Measurements from ENCODE around the gene NR2E1. TPM values are rescaled to one million over a fixed set of nuclear protein-coding genes. Genes with fewer than 3 reads are reported as not detected.
A peak's percentile ranks its signal among the peaks of the same experiment; 100 is the strongest.

The NR2E1 gene
- total RNA-seq, 1 experiment from 2014 or later: not detected

GRCh38 chr6:108174371-108175175 is 8.8 kb downstream of the NR2E1 start:
- Histone ChIP-seq H3K14ac (ENCODE audit: insufficient read depth, low read length) (no peak overlapping the region), H2AK5ac (ENCODE audit: insufficient read length, low read length) (no peak overlapping the region), H2BK5ac (ENCODE audit: insufficient read length, low read length) (no peak overlapping the region), H2AFZ (ENCODE audit: low read length) (no peak overlapping the region), H3K27ac (ENCODE audit: insufficient read length, low read depth, low read length) (no peak overlapping the region), H4K91ac (ENCODE audit: insufficient read length, low read depth, low read length) (no peak overlapping the region), H4K8ac (replicated peaks; ENCODE audit: insufficient read length, low read depth, low read length) (no peak overlapping the region), H3K9me3 (ENCODE audit: control insufficient read depth, low read depth, low read length) (no peaks in the 10 kb centered on the region), H3K79me2 (ENCODE audit: insufficient read depth, low read length) (no peaks in the 10 kb centered on the region), H2BK12ac (ENCODE audit: insufficient read length, low read depth, low read length) (no peak overlapping the region), H3T11ph (ENCODE audit: low read length) (no peak overlapping the region), H3K4me2 (ENCODE audit: insufficient read depth, insufficient read length, low read length) (peak overlapping the region; percentile 50), H3K23me2 (ENCODE audit: insufficient read length, low read depth, low read length, poor library complexity, severe bottlenecking) (peaks cover 9% of the 10 kb centered on the region), H3K56ac (ENCODE audit: insufficient read length, low read depth, low read length) (no peak overlapping the region), H2BK20ac (ENCODE audit: low read depth, low read length, poor library complexity, severe bottlenecking) (no peak overlapping the region), H3K9ac (ENCODE audit: extremely low read depth, insufficient read length, low read length) (no peak overlapping the region), H4K5ac (ENCODE audit: insufficient read length, low read depth, low read length) (no peak overlapping the region), H3K18ac (ENCODE audit: insufficient read length, low read depth, low read length) (no peak overlapping the region), H3K27me3 (ENCODE audit: insufficient read depth, low read length) (peaks cover 81% of the 10 kb centered on the region), H2BK120ac (ENCODE audit: low read depth, low read length, poor library complexity, severe bottlenecking) (no peak overlapping the region), H3K79me1 (ENCODE audit: insufficient read depth, low read depth, low read length, poor library complexity, severe bottlenecking) (no peaks in the 10 kb centered on the region), H3K23ac (ENCODE audit: insufficient read length, low read depth, low read length) (no peak overlapping the region), H3K4ac (ENCODE audit: low read depth, low read length) (no peak overlapping the region), H4K20me1 (ENCODE audit: control insufficient read depth, insufficient read depth, insufficient read length) (no peaks in the 10 kb centered on the region), H2BK15ac (ENCODE audit: low read depth, low read length) (no peak overlapping the region), H3K4me1 (ENCODE audit: insufficient read depth, low read length) (no peaks in the 10 kb centered on the region)
- Mint-ChIP-seq H3K27ac (no peak overlapping the region), H3K4me1 (peaks cover 23 to 55% of the 10 kb centered on the region in 2 experiments), H3K9me3 (peaks cover 4 to 17% of the 10 kb centered on the region in 2 experiments; a peak in 2 of 5 replicates), H3K4me3 (peak overlapping the region in 1 of 2 experiments; percentile 82; a peak in 3 of 5 replicates), H3K36me3 (ENCODE audit: insufficient read depth in 1 of 3, low read depth in 3 of 3) (no peaks in the 10 kb centered on the region), H3K27me3 (ENCODE audit: low read depth) (peaks cover 100% of the 10 kb centered on the region)
- no CpG with 5 or more reads among the region's 43 CpGs for WGBS (ENCODE audit: extremely low coverage, insufficient read length, low lambda C conversion rate)
- TF ChIP-seq, protein P1, sequence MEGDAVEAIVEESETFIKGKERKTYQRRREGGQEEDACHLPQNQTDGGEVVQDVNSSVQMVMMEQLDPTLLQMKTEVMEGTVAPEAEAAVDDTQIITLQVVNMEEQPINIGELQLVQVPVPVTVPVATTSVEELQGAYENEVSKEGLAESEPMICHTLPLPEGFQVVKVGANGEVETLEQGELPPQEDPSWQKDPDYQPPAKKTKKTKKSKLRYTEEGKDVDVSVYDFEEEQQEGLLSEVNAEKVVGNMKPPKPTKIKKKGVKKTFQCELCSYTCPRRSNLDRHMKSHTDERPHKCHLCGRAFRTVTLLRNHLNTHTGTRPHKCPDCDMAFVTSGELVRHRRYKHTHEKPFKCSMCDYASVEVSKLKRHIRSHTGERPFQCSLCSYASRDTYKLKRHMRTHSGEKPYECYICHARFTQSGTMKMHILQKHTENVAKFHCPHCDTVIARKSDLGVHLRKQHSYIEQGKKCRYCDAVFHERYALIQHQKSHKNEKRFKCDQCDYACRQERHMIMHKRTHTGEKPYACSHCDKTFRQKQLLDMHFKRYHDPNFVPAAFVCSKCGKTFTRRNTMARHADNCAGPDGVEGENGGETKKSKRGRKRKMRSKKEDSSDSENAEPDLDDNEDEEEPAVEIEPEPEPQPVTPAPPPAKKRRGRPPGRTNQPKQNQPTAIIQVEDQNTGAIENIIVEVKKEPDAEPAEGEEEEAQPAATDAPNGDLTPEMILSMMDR (conservative IDR thresholded peaks at IDR 0.05): no peak
- peak; percentile 85 for DNase-seq
